Body of pancreas (tissue), 4 donors: ENCODE measurements around the gene DOCK4.

Source experiments
- POLR2A ChIP-seq, 3 donors: fragments of 450-650 bp; IDR thresholded peaks; one replicate each; pipeline ENCODE4 v1.6.1; 2016; ENCODE audit warnings: antibody characterized with exemption in 3 of 3, mild to moderate bottlenecking in 2 of 3
- TF ChIP-seq, protein P1 (sequence below), 7 experiments: fragments of 450-650 bp in 4 of 7; fragments of 200-600 bp in 3 of 7; sonication (generic) in 3 of 7; IDR thresholded peaks; one replicate each; pipeline ENCODE4 v1.5.1; 2016 to 2019; ENCODE audit warnings: antibody characterized with exemption in 7 of 7

DNA sequence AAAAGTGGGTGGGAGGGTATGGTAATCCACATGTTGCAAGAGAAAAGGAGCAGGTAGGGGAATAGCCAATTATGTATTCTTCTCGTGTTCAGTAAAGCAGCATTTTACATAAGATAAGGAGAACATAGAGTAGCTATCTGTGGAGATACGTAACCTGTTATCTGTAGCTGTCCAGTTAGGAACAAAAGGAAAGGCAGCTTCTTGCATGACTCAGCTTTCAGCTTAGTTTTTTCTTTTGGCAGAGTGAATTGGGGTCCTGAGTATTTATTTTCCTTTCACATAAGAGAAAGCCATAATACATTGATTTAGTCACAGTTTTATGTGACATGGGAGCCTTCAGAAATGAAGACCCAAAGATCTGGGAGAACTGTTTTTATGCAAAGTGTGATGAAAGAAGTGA is 527.2 kb downstream of the DOCK4 start:
- TF ChIP-seq, protein P1, sequence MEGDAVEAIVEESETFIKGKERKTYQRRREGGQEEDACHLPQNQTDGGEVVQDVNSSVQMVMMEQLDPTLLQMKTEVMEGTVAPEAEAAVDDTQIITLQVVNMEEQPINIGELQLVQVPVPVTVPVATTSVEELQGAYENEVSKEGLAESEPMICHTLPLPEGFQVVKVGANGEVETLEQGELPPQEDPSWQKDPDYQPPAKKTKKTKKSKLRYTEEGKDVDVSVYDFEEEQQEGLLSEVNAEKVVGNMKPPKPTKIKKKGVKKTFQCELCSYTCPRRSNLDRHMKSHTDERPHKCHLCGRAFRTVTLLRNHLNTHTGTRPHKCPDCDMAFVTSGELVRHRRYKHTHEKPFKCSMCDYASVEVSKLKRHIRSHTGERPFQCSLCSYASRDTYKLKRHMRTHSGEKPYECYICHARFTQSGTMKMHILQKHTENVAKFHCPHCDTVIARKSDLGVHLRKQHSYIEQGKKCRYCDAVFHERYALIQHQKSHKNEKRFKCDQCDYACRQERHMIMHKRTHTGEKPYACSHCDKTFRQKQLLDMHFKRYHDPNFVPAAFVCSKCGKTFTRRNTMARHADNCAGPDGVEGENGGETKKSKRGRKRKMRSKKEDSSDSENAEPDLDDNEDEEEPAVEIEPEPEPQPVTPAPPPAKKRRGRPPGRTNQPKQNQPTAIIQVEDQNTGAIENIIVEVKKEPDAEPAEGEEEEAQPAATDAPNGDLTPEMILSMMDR (IDR thresholded peaks at IDR 0.05) = no peak
- TF ChIP-seq POLR2A (IDR thresholded peaks at IDR 0.05) = no peak
